Neural cell (in vitro differentiated cells): ENCODE results near the gene MPEG1.

Experiments
- EP300 ChIP-seq: fragments of 450-650 bp; conservative IDR thresholded peaks from 2 replicates; pipeline ENCODE4 v1.6.1; 2014; ENCODE audit warnings: antibody characterized with exemption, mild to moderate bottlenecking, moderate library complexity; ENCODE audit not compliant: poor library complexity, severe bottlenecking
- EZH2 ChIP-seq: fragments of 200-600, 300-800 bp; shearing (Covaris generic), sonication (generic); IDR thresholded peaks from 2 replicates; pipeline ENCODE4 v1.6.1; 2014; ENCODE audit warnings: antibody characterized with exemption, low read length, borderline replicate concordance, mild to moderate bottlenecking; ENCODE audit not compliant: insufficient read depth, poor library complexity, severe bottlenecking
- MXI1 ChIP-seq: fragments of 450-650 bp; conservative IDR thresholded peaks from 2 replicates; pipeline ENCODE4 v1.6.1; 2014; ENCODE audit warnings: antibody characterized with exemption, mild to moderate bottlenecking; ENCODE audit not compliant: poor library complexity, severe bottlenecking
- POLR2AphosphoS5 ChIP-seq: IDR thresholded peaks from 2 replicates; pipeline ENCODE4 v1.6.1; 2012
- RAD21 ChIP-seq: fragments of 450-650 bp; conservative IDR thresholded peaks from 2 replicates; pipeline ENCODE4 v1.6.1; 2014; ENCODE audit warnings: antibody characterized with exemption, mild to moderate bottlenecking, moderate library complexity
- SMC3 ChIP-seq: fragments of 450-650 bp; conservative IDR thresholded peaks from 2 replicates; pipeline ENCODE4 v1.6.1; 2014; ENCODE audit warnings: antibody characterized with exemption, mild to moderate bottlenecking, moderate library complexity; ENCODE audit not compliant: poor library complexity
- TAF1 ChIP-seq: IDR thresholded peaks from 2 replicates; pipeline ENCODE4 v1.6.1; 2012; ENCODE audit warnings: low read depth
- TF ChIP-seq, protein P1 (sequence below): fragments of 450-650 bp; IDR thresholded peaks from 2 replicates; pipeline ENCODE4 v1.5.1; 2014; ENCODE audit warnings: antibody characterized with exemption, mild to moderate bottlenecking, moderate library complexity; ENCODE audit not compliant: poor library complexity, severe bottlenecking

DNA sequence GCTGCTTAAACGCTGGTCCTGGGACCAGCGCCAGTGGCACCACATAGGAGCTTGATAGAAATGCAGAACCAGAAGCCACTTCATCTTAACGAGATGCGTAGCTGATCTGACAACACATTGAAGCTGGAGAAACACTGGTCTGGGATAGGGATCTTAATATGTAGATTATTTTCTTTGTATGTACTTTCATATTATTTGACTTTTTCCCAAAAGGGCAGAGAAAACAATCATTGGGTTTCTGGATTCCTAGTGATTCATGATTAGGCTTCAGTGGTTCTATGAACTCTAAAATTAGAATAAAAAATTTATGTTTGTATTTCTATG is 12.3 kb downstream of the MPEG1 start:
- no peak for TF ChIP-seq POLR2AphosphoS5
- TF ChIP-seq, protein P1, sequence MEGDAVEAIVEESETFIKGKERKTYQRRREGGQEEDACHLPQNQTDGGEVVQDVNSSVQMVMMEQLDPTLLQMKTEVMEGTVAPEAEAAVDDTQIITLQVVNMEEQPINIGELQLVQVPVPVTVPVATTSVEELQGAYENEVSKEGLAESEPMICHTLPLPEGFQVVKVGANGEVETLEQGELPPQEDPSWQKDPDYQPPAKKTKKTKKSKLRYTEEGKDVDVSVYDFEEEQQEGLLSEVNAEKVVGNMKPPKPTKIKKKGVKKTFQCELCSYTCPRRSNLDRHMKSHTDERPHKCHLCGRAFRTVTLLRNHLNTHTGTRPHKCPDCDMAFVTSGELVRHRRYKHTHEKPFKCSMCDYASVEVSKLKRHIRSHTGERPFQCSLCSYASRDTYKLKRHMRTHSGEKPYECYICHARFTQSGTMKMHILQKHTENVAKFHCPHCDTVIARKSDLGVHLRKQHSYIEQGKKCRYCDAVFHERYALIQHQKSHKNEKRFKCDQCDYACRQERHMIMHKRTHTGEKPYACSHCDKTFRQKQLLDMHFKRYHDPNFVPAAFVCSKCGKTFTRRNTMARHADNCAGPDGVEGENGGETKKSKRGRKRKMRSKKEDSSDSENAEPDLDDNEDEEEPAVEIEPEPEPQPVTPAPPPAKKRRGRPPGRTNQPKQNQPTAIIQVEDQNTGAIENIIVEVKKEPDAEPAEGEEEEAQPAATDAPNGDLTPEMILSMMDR, result no peak
- no peak for TF ChIP-seq SMC3
- no peak for TF ChIP-seq RAD21
- no peak for TF ChIP-seq TAF1
- TF ChIP-seq EZH2, result no peak
- no peak for TF ChIP-seq EP300
- no peak for TF ChIP-seq MXI1
